ENCODE data around the gene SUN2. TPM values are rescaled to one million over a fixed set of nuclear protein-coding genes. Genes with fewer than 3 reads are reported as not detected.
A peak's percentile ranks its signal among the peaks of the same experiment; 100 is the strongest.

The SUN2 gene
- total and polyA plus RNA-seq, 11 donors: 41.3 to 405 (median 125) TPM

DNA sequence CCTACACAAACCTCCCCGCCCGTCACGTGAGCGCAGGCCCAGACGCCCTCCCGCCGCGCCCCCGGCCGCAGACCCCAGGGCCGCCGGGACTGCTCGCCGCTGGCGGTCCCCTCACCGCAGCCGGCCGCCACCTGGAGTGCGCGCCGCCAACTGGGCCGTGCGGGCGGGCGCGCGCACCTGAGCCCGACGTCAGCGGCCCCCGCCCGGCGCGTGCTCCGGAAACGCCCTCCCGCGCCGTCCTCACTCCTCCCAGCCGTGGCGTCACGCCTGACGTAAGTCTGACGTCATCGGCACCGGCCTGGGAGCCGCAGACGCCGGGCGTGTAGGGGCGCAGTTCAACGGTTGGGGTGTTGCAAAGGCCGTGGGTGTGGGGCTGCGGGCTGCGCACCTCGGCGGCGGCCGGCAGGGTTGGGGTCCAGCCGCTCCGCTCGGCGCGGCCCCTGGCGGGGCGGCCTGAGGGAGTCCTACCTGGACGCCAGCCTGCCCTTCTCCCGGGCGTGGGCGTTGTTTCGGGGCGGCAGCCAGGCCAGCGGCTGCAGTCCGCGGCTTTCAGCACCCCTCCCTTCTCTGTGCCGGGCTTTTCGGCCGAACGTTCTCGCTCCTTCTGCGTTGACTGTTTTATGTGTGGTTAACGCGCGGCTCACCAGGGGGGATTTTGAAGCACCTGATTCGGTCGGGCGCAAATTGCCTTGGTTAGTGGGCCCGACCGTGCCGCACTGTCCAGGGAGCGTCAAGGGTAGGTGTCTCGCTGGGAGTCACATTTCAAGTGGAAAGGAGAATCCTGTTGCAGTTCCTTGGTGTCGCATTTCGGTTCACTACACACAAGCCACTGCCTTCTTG, 54.8 kb downstream of the SUN2 start, which contains the start of gene JOSD1:
Gene JOSD1, minus strand, starts transcription at position 155 of the 840 bp plus-strand sequence. CDS start 956 bp downstream, outside the sequence.
- WGBS, 4 donors: 1% methylated on average over 38 to 94 of the region's 94 CpGs
- DNase-seq (peak; percentile 95 to 98 (median 96)), ATAC-seq (peak; percentile 5 to 64 (median 55))
- peak within 1 kb of the TSS; percentile 95 to 99 (median 98) for H3K27ac ChIP-seq
- peak within 1 kb of the TSS; percentile 57 to 94 (median 76) for H3K4me3 ChIP-seq
- TF ChIP-seq POLR2A (IDR thresholded peaks at IDR 0.05): peak; percentile 93 to 96
- TF ChIP-seq, protein P1, sequence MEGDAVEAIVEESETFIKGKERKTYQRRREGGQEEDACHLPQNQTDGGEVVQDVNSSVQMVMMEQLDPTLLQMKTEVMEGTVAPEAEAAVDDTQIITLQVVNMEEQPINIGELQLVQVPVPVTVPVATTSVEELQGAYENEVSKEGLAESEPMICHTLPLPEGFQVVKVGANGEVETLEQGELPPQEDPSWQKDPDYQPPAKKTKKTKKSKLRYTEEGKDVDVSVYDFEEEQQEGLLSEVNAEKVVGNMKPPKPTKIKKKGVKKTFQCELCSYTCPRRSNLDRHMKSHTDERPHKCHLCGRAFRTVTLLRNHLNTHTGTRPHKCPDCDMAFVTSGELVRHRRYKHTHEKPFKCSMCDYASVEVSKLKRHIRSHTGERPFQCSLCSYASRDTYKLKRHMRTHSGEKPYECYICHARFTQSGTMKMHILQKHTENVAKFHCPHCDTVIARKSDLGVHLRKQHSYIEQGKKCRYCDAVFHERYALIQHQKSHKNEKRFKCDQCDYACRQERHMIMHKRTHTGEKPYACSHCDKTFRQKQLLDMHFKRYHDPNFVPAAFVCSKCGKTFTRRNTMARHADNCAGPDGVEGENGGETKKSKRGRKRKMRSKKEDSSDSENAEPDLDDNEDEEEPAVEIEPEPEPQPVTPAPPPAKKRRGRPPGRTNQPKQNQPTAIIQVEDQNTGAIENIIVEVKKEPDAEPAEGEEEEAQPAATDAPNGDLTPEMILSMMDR (IDR thresholded peaks at IDR 0.05): peak in 2 of 12 donors; percentile 22 to 37
- H3K36me3 ChIP-seq: peaks cover 0 to 7% (median 0%) of the 10 kb centered on the region in 9 donors
- intact Hi-C loops (cut with DNase I): loop anchor here in 2 of 10 donors (2.0 to 10.0 kb wide), 2 partner anchors 18 to 646 kb away; partner anchors contain the start of gene PICK1 (in 1 of the 2)
- H3K27me3 ChIP-seq: no peaks in the 10 kb centered on the region
- H3K4me1 ChIP-seq: peaks cover 23 to 57% (median 52%) of the 10 kb centered on the region in 12 donors
- no peaks in the 10 kb centered on the region for H3K9me3 ChIP-seq

DNA sequence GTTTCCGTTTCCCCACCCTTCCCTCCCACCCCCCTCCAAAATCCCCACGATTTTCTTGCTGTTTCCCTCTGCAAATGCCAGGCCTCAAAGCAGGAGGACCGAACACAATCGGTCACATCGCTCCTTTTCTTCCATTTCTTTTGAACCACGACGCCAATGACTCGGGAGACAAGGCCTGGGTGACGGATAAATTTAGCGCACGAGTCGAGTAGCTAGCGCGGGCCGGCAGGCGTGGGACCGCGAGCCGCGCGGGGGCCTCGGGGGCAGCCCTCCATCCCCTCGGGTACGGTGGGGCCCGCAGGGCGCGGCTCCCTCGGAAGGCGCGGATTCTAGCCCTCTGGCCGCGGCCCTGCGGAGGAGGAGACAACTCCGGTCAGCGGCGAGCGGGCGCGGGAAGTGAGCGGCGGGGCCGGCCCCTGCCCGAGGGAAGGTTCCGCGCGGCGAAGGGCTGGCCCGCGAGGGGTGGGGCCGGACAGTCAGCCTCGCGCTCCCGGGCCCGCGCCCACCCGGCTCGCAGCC, 55.5 kb downstream of the SUN2 start:
- H3K9me3 ChIP-seq: no peaks in the 10 kb centered on the region
- TF ChIP-seq POLR2A (IDR thresholded peaks at IDR 0.05): no peak
- TF ChIP-seq, protein P1 (IDR thresholded peaks at IDR 0.05): no peak
- 0% methylated on average over 14 to 57 of the region's 57 CpGs for WGBS, 4 donors
- no peaks in the 10 kb centered on the region for H3K27me3 ChIP-seq
- peak in 3 of 4 donors; percentile 10 to 55 (median 47) for ATAC-seq
- DNase-seq: peak; percentile 80 to 91 (median 82)
- intact Hi-C loops (cut with DNase I): loop anchor here in 2 of 10 donors (2.0 to 10.0 kb wide), 2 partner anchors 18 to 646 kb away; partner anchors contain the start of gene PICK1 (in 1 of the 2)
- H3K4me3 ChIP-seq: peak overlapping the region; percentile 57 to 94 (median 76)
- H3K4me1 ChIP-seq: peaks cover 23 to 62% (median 55%) of the 10 kb centered on the region in 12 donors
- H3K36me3 ChIP-seq: peaks cover 0 to 7% (median 0%) of the 10 kb centered on the region in 9 donors
- H3K27ac ChIP-seq: peak overlapping the region; percentile 95 to 99 (median 98)

DNA sequence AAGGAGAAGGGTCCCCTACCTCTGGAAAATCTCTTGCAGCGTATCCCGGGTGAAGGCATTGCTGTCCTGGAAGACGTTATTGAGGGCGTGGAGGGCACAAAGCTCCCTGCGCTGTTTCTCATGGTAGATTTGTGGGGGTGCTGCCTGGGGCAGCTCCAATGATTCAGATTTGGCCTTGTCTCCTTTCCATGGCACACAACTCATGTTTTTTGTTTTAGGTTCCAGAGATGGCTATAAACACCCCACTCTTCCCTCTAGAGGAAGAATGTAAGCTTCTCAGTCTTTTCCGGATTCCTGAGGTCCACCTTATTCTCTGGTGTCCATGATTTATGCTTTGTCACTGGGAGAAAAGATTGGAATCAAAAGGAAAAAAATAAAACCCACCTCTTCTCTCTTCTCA, 56.0 kb downstream of the SUN2 start:
- Histone ChIP-seq H3K9me3 (no peaks in the 10 kb centered on the region), H3K4me1 (peaks cover 23 to 63% (median 52%) of the 10 kb centered on the region in 12 donors), H3K4me3 (peak overlapping the region; percentile 57 to 94 (median 76)), H3K36me3 (peaks cover 0 to 10% (median 0%) of the 10 kb centered on the region in 9 donors), H3K27ac (peak overlapping the region; percentile 95 to 99 (median 98)), H3K27me3 (no peaks in the 10 kb centered on the region)
- intact Hi-C loops (cut with DNase I): loop anchor here in 3 of 10 donors (2.0 to 10.0 kb wide), 3 partner anchors 17 to 645 kb away; partner anchors contain the start of genes DDX17 (in 1 of the 3) and PICK1 (in 1 of the 3)
- ATAC-seq (no peak), DNase-seq (no peak)
- 4 to 19% (median 13%) methylated on average over 6 of the region's 6 CpGs for WGBS, 4 donors
- TF ChIP-seq POLR2A (IDR thresholded peaks at IDR 0.05): no peak
- TF ChIP-seq, protein P1 (IDR thresholded peaks at IDR 0.05): no peak
